ENCODE measurements around the gene PXYLP1.
"Not testable (repeated sequence)": the region's sequence is repeated elsewhere in the genome, so short reads cannot be mapped to it uniquely, and the experiment has no call there.

PXYLP1 gene

DNA sequence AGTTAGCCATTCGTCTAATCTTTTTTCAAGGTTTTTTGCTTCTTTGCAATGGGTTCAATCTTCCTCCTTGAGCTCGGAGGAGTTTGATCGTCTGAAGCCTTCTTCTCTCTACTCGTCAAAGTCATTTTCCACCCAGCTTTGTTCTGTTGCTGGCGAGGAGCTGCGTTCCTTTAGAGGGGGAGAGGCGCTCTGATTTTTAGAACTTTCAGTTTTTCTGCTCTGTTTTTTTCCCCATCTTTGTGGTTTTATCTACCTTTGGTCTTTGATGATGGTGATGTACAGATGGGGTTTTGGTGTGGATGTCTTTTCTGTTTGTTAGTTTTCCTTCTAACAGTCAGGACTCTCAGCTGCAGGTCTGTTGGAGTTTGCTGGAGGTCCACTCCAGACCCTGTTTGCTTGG lies 68.8 kb downstream of the PXYLP1 start:
- not testable (repeated sequence) for DNase-seq (ENCODE audit: low read depth in 2 of 2)

DNA sequence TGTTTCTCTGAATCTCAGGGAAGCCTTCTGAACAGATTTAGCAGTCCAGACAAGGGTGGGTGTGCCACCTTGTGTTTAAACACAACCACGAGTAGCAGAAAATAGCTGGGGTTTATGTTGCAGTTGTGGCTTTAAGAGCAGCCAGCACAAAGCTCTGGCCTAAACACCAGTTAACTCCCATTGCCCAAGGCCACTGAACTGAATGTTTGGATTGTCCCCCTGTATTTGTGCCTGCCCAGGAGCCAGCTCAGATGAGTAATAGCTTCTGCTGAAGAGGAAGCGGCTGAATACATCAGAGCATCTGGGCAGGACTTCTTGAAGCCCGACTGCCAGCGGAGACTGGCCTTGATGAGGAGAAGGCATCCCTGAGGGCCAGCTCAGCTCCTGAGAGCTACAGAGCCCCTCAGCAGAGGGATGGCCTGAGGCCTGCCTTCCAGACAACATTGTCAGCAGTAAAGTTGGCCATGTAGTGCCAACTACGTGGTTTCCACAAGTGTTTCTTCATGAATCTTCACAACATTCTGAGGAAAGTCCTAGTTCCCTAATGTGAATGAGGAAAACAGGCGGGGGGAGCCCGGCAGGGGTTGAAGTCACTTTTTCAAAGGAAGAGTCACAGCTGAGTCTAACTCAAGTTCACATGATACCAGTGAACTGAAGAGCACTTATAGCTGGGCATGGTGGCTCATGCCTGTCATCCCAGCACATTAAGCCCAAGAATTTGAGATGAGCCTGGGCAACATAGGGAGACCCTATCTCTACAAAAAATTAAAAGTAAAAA lies 70.9 kb downstream of the PXYLP1 start:
- no peak for DNase-seq (ENCODE audit: low read depth in 2 of 2)

DNA sequence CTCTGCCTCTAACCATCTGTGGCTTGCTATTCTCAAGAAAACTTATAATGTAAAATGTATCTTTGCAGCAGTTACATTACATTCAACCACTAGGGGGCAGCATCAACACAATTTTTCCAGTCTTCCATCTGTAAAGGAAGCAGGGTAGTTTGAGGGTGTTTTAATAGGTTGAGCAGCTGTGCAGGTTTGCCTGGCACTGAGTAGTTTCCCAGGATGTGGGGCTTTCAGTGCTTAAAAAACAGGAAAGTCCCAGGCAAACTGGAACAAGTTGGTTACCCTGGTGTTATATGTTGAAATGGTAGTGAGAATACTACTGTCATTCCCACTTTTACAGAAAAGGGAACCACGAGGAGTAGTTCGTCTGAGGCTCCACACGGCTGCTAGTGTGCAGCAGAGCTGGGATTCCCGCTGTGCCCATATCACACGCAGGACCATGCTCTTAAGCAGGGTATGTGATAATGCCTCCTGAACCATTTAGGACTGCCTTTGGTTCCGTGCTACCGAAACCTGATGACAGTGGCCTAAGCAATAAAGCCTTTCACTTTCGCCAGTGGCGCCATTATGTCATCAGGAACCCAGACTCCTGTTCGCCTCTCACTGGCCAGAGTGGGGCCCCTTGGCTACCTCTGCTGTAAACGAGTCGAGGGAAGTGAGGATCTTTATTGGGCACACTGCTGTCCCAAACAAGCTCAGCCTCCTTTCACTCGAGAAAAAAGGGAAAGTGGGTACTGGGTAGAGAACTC lies 72.0 kb downstream of the PXYLP1 start:
- DNase-seq (ENCODE audit: low read depth in 2 of 2): peak; percentile 24 to 35

DNA sequence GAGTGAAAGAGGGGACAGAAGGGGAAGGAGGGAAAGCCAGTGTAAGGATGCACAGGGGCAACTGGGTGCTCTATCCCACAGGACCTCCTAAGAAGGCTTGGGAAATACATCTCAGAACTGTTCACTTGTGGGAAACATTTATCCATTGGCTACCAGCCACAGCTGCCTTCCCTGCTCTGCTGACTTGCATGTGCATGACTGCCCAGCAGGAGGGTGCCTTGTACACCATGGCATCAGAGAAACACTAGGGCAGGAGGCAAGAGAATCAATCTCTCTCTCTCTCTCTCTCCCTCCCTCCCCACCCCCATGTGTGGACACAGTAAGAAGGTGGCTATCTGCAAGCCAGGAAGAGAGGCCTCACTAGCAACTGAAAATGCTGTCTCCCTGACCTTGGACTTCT lies 73.8 kb downstream of the PXYLP1 start:
- DNase-seq (ENCODE audit: low read depth in 2 of 2): no peak

DNA sequence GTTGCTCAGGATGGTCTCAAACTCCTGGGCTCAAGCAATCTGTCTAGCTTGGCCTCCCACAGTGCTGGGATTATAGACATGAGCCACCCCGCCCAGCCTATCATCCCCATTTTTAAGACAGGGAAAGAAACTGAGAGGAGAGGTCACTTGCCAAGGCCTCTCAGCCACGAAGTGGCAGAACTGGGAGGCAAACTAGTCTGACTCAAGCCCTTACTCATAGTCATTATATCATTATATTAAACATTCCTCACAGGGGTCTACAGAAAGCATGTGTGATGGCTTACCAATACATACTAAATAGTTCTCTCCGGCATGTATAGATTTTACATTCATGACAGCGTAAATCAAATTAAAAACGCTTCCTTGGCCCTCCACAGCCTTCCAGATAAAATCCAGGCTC lies 74.7 kb downstream of the PXYLP1 start:
- no peak for DNase-seq (ENCODE audit: low read depth in 2 of 2)

DNA sequence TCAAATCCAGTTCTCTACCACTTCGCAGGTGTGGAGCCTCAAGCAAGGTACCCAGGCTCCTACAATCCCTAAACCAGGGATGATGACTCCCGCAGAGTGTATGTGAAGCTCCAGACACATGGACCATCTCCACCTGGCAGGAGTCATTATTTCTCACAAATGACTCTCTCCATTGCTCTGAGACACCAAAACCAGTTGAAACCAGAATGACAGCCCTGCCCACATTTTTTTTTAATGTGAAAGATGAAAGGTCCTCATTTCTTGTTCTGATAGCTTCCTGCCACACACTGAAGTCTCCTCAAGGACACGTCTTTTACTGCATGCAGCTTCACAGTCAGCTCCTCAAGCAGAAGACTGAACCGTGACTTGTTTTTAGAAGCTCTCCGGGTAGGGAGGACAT lies 75.3 kb downstream of the PXYLP1 start:
- no peak for DNase-seq (ENCODE audit: low read depth in 2 of 2)

DNA sequence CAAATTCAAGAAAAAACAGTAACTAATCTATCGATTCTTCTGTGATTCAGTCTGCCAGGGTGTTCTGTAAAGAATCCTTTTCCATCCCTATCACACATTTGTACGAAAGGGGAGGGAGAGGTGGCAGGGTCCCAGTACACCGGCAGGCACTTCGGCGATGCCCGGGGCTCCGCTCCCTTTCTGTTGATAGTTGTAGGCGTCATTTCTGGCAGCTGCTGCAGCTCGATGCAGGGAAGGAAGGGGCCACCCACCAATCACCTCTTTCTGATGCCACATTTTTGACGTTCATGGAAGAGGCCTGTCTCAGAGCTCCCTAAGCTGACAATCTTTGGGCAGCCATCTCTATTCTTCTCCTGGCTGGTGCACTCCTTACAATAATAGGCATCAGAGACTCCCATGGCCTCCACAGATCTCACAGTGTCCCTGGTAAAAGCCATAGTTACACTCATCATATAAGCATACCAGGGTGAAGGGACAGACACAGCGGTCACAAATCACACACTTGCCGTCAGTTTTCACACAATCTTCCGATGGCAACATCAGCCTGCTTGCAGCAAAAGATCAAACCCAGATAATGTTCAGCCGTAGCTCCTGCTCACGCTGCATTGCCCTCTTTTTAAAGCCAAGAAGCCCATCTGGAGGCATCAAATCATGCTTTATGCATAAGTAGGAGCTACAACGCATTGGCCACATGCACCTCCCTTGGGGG lies 75.9 kb downstream of the PXYLP1 start:
- DNase-seq (ENCODE audit: low read depth in 2 of 2): no peak

DNA sequence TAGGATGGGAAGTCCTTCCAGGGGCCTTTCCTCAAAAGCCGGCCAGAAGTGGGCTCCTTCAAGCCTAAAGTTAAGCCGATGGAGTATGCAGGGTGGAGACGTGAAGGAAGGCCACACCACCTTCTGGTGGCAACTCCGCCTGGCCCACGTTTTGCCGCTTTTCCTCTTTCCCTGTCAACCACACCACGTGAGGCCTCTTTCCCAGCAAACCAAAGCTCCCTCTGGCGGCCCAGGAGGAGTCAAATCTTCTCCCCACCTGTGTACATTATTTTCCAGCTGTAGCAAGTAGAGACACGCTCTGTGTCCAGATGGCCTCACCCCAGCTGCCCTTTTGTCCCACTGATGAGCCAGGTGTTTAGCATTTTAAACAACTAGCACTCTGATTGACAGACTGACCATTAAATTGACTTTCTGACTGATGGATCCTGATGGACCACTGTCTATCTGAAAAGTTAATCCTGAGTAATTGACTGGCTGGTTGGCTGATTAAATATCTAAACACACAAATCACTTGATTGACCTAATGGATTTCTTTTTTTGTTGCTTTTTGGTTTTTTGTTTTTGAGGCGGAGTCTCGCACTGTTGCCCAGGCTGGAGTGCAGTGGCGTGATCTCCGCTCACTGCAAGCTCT lies 77.1 kb downstream of the PXYLP1 start:
- no peak for DNase-seq (ENCODE audit: low read depth in 2 of 2)

DNA sequence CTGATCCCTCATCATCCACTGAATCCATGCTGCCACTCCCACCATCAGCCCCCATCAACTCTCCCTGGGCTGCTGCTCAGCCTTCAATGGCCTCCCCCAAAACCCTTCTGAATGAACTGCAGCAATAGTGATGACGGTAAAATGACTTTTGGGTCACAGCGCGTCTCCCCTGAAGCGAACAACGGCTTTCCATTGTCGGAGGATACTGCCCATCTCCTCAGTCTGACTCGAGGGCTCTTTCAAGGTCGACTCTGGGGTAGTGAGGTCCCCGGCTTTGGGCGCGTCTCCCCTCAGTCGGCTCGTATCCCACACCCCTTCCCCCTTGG lies 79.5 kb downstream of the PXYLP1 start:
- no peak for DNase-seq (ENCODE audit: low read depth in 2 of 2)

DNA sequence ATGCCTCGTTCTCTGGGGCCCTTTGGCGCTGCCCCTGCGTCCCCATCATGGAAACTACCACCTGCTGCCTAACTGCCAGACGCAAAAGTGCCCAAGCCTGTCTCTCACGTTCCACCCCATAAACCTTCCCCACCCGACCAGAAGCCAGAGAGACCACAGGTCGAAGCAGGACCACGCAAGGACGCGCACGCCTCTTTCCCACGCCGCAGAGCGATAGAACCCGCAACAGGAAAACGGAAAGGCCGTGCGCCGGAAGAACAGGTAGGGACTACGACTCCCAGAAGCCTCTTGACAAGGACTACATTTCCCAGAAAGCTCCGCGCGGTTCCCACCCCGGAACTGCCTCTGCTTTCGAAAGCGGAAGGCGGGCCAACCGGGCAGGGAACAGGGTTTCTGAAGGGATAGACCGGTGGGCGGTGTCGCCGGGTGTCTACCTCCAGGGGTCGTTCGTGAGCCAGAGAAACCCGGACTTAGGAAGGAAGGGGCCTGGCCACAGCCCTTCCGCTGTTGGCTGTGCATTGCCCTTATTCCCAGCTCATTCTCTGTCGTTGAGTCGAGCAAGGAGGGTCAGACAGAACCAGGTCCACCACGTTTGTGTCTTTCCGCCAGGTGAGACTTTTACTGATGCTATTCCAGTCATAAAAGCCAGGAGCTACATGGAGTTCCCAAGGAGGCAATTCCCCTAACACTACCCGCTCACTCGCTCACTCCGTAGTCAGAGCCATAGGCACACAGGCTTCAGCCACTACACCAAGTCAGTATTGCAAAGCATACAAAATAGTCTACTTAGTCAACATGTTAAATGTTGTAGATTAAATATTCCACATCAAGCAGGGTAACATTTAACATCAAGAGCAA lies 80.1 kb downstream of the PXYLP1 start:
- DNase-seq (ENCODE audit: low read depth in 2 of 2): peak; percentile 96

DNA sequence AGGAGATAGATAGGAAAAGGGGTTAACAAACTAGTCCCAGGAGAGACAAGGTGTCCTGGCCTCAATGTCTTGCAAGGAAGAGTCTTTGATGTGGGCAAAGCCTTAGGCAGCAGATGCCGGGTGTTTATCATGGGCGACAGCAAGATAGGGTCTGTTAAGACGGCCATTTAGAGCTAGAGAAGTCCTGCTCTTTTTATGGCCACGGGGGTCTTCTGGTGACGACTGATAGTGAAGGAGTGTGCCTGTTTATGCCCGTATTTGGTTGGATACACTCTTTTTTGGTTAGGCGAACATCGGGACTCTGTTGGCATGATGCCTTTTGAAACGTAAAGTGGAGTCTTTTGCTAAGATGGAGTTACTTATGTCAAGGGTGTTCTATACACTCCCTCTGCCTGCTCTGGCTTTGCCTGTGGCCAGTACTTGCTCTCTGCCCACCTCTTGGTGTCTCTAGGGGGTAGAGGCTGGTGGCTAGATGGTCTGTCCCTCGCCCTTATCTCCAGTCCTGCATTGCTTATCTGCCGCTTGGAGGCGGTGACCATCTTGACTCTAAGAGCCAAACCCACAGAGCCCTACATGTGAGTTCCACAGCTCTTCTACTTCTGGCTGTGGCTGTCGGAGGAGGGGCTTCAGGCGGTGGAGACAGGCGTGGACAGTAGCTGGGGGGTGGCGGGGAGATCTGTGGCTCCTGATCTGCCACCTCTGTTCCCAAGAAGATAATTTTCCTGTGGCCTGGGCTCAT lies 80.9 kb downstream of the PXYLP1 start:
- no peak for DNase-seq (ENCODE audit: low read depth in 2 of 2)

DNA sequence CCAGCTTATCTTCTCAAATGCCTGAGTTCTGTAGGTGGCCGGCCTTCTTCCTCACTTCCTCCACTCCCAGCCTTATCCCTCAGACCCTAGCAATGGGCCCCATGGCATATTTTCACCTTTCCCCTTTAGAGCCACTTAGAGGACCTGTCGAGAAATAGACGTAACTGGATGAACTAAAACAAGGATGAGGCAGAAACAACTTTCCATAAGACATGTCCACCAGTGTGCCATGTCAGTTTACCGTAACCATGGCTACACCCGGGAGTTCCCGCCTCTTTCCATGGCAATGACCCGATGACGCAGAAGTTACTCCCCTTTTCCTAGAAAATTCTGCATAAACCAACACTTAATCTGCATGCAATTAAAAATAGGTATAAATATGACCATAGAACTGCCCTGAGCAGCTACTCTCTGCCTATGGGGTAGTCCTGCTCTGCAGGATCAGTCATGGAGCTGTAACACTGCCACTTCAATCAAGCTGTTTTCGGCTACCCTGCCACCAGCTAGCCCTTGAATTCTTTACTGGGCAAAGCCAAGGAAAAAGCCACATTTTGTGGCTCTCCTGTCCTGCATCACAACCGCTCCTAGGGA lies 81.6 kb downstream of the PXYLP1 start:
- DNase-seq (ENCODE audit: low read depth in 2 of 2): no peak

DNA sequence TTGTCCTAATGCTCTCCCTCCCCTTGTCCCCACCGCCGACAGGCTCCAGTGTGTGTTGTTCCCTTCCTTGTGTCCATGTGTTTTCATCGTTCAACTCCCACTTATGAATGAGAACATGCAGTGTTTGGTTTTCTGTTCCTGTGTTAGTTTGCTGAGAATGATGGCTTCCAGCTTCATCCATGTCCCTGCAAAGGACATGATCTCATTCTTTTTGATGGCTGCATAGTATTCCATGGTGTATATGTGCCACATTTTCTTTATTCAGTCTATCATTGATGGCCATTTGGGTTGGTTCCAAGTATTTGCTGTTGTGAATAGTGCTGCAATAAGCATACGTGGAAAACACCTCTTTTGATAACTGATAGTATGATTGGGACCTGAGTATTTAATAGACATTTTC lies 82.8 kb downstream of the PXYLP1 start:
- DNase-seq (ENCODE audit: low read depth in 2 of 2): not testable (repeated sequence)

DNA sequence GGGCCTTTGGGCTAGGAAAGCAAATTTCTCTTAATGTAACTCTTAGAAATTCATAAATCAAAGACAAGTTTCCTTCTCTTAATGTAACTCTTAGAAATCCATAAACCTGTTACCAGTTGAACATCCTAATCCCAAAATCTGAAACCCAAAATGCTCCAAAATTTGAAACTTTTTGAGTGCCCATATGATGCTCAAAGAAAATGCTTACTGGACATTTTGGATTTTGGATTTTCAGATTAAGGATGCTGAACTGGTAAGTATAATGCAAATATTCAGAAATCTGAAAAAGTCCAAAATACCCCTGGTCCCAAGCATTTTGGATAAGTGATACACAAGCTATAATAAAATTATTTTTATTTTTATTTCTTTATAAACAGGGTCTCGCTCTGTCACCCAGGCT lies 85.2 kb downstream of the PXYLP1 start:
- no peak for DNase-seq (ENCODE audit: low read depth in 2 of 2)

DNA sequence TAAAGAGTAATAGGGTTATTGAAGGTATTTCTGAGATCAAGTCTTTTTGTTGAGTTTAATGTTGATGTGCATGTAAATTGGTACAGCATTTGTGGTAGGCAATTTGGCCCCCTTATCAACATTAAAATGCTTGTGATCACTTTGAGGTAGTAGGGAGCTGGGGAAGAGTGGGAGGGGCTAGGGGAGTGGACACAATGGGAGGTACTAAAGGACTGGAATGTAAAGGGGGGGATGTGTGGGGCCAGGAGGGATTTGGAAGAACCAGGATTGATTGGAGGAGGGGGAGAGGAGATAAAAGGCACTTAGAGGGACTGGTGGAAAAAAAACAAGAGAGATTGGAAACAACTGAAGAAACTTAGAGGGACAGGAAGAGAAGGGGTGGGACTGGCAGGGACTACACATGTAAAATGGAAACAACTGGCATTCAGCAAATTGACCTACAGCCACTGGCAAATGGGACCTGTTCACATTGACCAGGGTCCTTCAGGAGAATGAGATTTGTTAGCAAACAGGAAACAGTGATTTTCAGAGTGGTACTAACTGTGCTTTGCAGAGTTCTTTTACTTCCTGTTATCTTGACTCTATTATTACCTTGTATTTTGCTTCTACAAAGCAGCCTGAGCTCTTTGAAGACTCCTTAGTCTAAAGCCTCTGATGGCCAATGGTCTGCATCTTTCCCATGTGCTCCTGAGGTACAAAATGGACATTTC lies 88.9 kb downstream of the PXYLP1 start:
- DNase-seq (ENCODE audit: low read depth in 2 of 2): no peak

DNA sequence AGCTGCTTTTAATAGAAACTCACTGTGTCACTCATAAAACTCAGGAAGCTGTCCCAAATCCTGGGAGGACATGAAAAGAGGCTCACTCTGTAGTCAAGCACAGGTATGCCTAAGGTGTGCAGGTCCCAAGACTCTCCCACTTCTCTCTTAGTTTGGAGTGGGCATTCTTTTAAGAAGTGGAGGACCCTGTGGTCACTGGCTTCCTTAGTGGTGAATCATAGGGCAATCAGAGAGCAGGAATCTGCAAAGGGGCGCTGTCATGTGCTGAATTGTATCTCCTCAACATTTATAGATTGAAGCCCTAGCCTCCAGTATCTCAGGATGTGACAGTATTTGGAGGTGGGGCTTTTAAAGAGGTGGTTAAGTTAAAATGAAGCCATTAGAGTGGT lies 89.5 kb downstream of the PXYLP1 start:
- DNase-seq (ENCODE audit: low read depth in 2 of 2): no peak

DNA sequence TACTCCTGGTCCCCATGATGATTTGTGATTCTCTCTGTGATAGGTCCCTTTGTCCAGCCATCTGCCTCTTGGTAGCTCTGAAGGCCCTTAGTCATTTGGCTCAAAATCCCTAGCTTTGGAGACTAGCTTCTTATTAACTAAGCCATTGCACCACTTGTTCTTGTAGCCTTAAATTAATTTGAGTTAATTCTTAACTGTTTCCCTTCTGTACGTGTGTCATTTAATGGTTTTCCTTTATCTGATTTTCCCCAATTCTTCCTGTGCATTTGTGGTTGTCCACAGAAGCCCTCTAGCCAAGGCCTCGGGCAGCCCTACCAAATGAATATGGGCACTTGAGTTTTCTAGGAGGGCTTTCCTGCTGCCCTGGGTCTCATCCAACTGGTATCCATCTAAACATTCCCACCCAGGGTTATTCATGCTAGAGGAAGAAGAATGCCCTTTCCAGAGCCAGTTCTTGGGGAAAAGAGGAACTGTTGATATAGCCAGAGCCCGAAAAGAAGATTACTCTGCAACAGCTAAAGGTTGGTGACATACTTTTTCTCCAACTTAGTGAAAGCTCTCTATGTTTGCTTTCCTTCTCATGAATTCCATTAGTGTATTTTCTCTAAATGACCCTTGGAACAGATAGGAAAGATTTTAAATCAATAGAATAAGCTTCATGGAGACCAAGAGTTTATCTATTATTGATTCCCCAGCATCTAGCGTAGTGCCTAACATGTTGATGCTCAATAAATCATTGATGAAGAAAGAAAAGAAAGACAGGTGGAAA lies 92.5 kb downstream of the PXYLP1 start:
- DNase-seq (ENCODE audit: low read depth in 2 of 2): no peak

DNA sequence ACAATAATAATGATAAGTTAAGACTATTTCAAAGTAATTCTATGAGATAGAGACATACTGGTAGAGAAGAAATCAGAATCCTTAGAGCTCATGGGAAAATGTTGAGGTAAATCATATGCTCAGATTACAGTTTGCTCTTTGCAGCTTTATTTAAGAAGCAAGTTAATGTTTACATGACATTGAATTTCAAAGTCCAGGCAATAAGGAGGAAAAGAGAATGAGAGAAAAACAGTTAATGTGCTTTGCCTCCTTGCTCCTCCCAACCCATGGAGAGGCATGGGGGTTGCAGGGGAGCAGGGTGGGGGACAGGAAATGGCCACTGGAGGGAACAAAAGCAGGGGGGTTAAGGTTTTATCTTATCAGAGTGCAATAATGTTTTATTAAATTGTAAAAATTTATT lies 94.5 kb downstream of the PXYLP1 start:
- DNase-seq (ENCODE audit: low read depth in 2 of 2): no peak

DNA sequence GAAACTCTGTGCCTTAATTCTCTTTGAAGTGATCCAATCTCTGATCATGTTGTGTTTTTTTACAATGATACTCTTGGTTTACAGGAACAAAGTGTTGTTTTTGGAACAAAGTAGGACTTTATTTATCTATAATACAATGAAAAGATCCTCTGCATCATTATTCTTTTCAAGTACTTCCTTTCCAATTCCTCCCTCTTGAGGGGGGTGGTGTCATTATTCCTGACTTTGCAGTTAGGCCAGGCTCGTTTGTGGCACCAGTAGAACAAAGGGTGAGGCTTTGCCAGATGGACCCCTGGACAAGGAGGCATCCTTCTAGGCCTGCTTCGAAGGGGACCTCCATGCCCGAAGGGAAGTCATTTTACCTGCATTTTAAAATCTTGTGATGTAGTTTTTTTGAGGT lies 95.0 kb downstream of the PXYLP1 start:
- DNase-seq (ENCODE audit: low read depth in 2 of 2): no peak

Data from stimulated activated CD8-positive, alpha-beta memory T cell treated with anti-CD3 and anti-CD28 coated beads, Interleukin-2, amount 100 ng/mL, for 1 hour (primary cell).